HG02943 (cell line): Measurements from ENCODE around the gene ACTL6A.
A peak's percentile ranks its signal among the peaks of the same experiment; 100 is the strongest.
"Not testable (repeated sequence)": the region's sequence is repeated elsewhere in the genome, so short reads cannot be mapped to it uniquely, and the experiment has no call there.

Experiments
- ATAC-seq: cut with Tn5 transposase; IDR thresholded peaks from one replicate; pipeline ENCODE4 v1.9.1; 2021; ENCODE audit warnings: mild to moderate bottlenecking, low read depth, moderate library complexity; ENCODE audit not compliant: unreplicated experiment

The ACTL6A gene

GRCh38 chr3:179562591-179563270, at the start of gene ACTL6A:
Gene ACTL6A (plus strand): TSS chr3:179562926. CDS start chr3:179563093, 167 bp downstream.
- peak; percentile 95 for ATAC-seq

GRCh38 chr3:179513862-179514261, 48.9 kb upstream of the ACTL6A start:
- ATAC-seq, result no peak

GRCh38 chr3:179516461-179517251, 46.1 kb upstream of the ACTL6A start:
- ATAC-seq, result not testable (repeated sequence)

- no peak for ATAC-seq
These were observed 36.2 kb upstream of the ACTL6A start for GRCh38 chr3:179526482-179526881.

GRCh38 chr3:179526989-179527391, 35.7 kb upstream of the ACTL6A start:
- ATAC-seq, result no peak

GRCh38 chr3:179528772-179529171, 34.0 kb upstream of the ACTL6A start:
- no peak for ATAC-seq

- ATAC-seq, result no peak
These were observed 31.1 kb upstream of the ACTL6A start for GRCh38 chr3:179531576-179531975.

GRCh38 chr3:179533274-179533673, 29.5 kb upstream of the ACTL6A start:
- ATAC-seq, result no peak

- no peak for ATAC-seq
These were observed 26.5 kb upstream of the ACTL6A start for GRCh38 chr3:179536256-179536655.

- ATAC-seq, result no peak
These were observed 21.6 kb upstream of the ACTL6A start for GRCh38 chr3:179541094-179541493.

- ATAC-seq, result no peak
These were observed 21.1 kb upstream of the ACTL6A start for GRCh38 chr3:179541596-179541995.

- no peak for ATAC-seq
These were observed 20.4 kb upstream of the ACTL6A start for GRCh38 chr3:179542375-179542774.

- ATAC-seq, result no peak
These were observed 17.6 kb upstream of the ACTL6A start for GRCh38 chr3:179544981-179545645.

GRCh38 chr3:179546814-179547241, 15.9 kb upstream of the ACTL6A start:
- no peak for ATAC-seq

GRCh38 chr3:179551349-179552105, 11.2 kb upstream of the ACTL6A start:
- no peak for ATAC-seq

GRCh38 chr3:179558742-179559364, 3.9 kb upstream of the ACTL6A start:
- no peak for ATAC-seq

GRCh38 chr3:179560791-179561190, 1.9 kb upstream of the ACTL6A start:
- no peak for ATAC-seq

GRCh38 chr3:179563271-179563783, 601 bp downstream of the ACTL6A start:
- peak; percentile 56 for ATAC-seq

- ATAC-seq, result no peak
These were observed 2.8 kb downstream of the ACTL6A start for GRCh38 chr3:179565496-179565895.

- no peak for ATAC-seq
These were observed 18.3 kb downstream of the ACTL6A start for GRCh38 chr3:179580992-179581391.
